PC-9 (cell line): ENCODE data around the gene SPINT1. TPM values are rescaled to one million over a fixed set of nuclear protein-coding genes. Genes with fewer than 3 reads are reported as not detected.
A peak's percentile ranks its signal among the peaks of the same experiment; 100 is the strongest.

Source experiments
- BruUV-seq: library from RNA; stranded (reverse); fragments of 400-500 nt; replicated peaks from 2 replicates; lab custom pipeline; 2021; lab: Mats Ljungman, UMichigan
- CTCF ChIA-PET: fragments of 300-600 bp; sonication (Branson Sonifier 250); formaldehyde crosslinking; loops from one replicate; lab custom pipeline; 2022; ENCODE audit warnings: antibody characterized with exemption; lab: Charles Lee
- POLR2A ChIA-PET: fragments of 300-600 bp; sonication (Branson Sonifier 250); formaldehyde crosslinking; loops from one replicate; lab custom pipeline; 2022; ENCODE audit warnings: antibody characterized with exemption; ENCODE audit not compliant: unreplicated experiment; lab: Charles Lee
- DNase-seq, 2 experiments: peaks; one replicate each; pipeline versions ENCODE4 v3.0.0 to v3.0.0-alpha.2; 2015 to 2022; ENCODE audit warnings: mixed read lengths in 1 of 2
- H2AFZ ChIP-seq: fragments of 200-600 bp; sonication (generic); 2 replicates; pipeline ENCODE4 v1.8.1; 2017; ENCODE audit warnings: antibody characterized with exemption
- H3F3A ChIP-seq: fragments of 200-600 bp; sonication (generic); 2 replicates; pipeline ENCODE4 v1.8.1; 2017; ENCODE audit warnings: antibody characterized with exemption, mild to moderate bottlenecking, low read depth; ENCODE audit not compliant: insufficient read depth
- H3K27ac ChIP-seq: fragments of 200-600 bp; sonication (generic); 2 replicates; pipeline ENCODE4 v1.6.1; 2016; ENCODE audit warnings: mixed run types
- H3K27me3 ChIP-seq: fragments of 200-600 bp; sonication (generic); 2 replicates; pipeline ENCODE4 v1.6.1; 2016; ENCODE audit warnings: low read depth, mixed run types; ENCODE audit not compliant: insufficient read depth
- H3K36me3 ChIP-seq: fragments of 200-600 bp; sonication (generic); 2 replicates; pipeline ENCODE4 v1.6.1; 2016; ENCODE audit warnings: low read depth, mixed run types
- H3K4me1 ChIP-seq: fragments of 200-600 bp; sonication (generic); replicated peaks from 2 replicates; pipeline ENCODE4 v1.6.1; 2016; ENCODE audit warnings: mixed run types; ENCODE audit not compliant: insufficient read depth
- H3K4me2 ChIP-seq: fragments of 200-600 bp; sonication (generic); 2 replicates; pipeline ENCODE4 v1.6.1; 2017; ENCODE audit warnings: mixed run types
- H3K4me3 ChIP-seq: fragments of 200-600 bp; sonication (generic); 2 replicates; pipeline ENCODE4 v1.6.1; 2016; ENCODE audit warnings: mixed run types
- H3K79me2 ChIP-seq: fragments of 200-600 bp; sonication (generic); 2 replicates; pipeline ENCODE4 v1.6.1; 2017; ENCODE audit warnings: low read depth, mixed run types
- H3K9me2 ChIP-seq: fragments of 200-600 bp; sonication (generic); 2 replicates; pipeline ENCODE4 v1.8.1; 2017; ENCODE audit warnings: mild to moderate bottlenecking; ENCODE audit not compliant: insufficient read depth
- H3K9me3 ChIP-seq: fragments of 200-600 bp; sonication (generic); 2 replicates; pipeline ENCODE4 v1.8.1; 2016; ENCODE audit warnings: low read depth; ENCODE audit not compliant: insufficient read depth
- H4K20me1 ChIP-seq: fragments of 200-600 bp; sonication (generic); 2 replicates; pipeline ENCODE4 v1.8.1; 2017; ENCODE audit not compliant: insufficient read depth
- EZH2 ChIP-seq: fragments of 200-600 bp; sonication (generic); IDR thresholded peaks from 2 replicates; pipeline ENCODE4 v1.8.0; 2017; ENCODE audit warnings: antibody characterized with exemption, low read depth
- intact Hi-C: fragments of 100-400 bp; cut with micrococcal nuclease; formaldehyde crosslinking; loops from one replicate; pipeline ENCODE4 v1.10.0; 2022; ENCODE audit not compliant: unreplicated experiment
- total RNA-seq: library from RNA; stranded (reverse); gene quantifications from 2 replicates; pipeline ENCODE4 v1.2.3, GENCODE V29; 2021
- TF ChIP-seq, protein P1 (sequence below): fragments of 200-600 bp; sonication (generic); conservative IDR thresholded peaks from 2 replicates; pipeline ENCODE4 v1.6.1; 2017; ENCODE audit warnings: mixed run types, antibody characterized with exemption, mild to moderate bottlenecking, moderate library complexity

SPINT1 gene
- total RNA-seq, 1 experiment from 2014 or later: 141 TPM

DNA sequence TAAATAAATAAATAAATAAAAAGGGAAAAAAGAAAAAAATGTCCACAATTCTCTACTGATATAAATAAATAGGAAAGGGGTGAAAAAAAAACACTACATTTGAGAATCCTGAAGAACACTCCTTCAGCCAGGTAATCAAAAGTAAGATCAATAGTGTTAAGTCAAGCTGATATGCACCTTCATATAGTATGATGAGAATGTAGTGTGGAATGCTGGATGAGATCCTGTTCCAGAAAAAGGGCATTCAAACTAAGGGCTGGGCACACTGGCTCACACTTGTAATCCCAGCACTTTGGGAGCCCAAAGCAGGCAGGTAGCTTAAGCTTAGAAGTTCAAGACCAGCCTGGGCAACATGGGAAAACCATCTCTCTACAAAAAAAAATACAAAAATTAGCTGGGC, 45.3 kb downstream of the SPINT1 start:
- peak in 1 of 2 experiments; percentile 57 for DNase-seq
- Histone ChIP-seq H3K27me3 (no peaks in the 10 kb centered on the region), H4K20me1 (no peaks in the 10 kb centered on the region), H2AFZ (no peak overlapping the region), H3F3A (peaks cover 6% of the 10 kb centered on the region; the same call in 1 of the 2 replicates), H3K4me1 (peaks cover 9% of the 10 kb centered on the region), H3K27ac (no peak overlapping the region), H3K36me3 (no peaks in the 10 kb centered on the region), H3K9me2 (no peaks in the 10 kb centered on the region), H3K9me3 (no peaks in the 10 kb centered on the region), H3K4me2 (no peak overlapping the region), H3K4me3 (no peak overlapping the region), H3K79me2 (no peaks in the 10 kb centered on the region)
- no TSS peak for BruUV-seq
- intact Hi-C loops: no loop called here
- ChIA-PET POLR2A (no interaction called here), CTCF (interaction anchor here (2.7 kb wide), 1 partner anchor 15 kb away, joined by 8 read pairs; the partner anchor contains the start of gene RHOV)
- TF ChIP-seq, protein P1, sequence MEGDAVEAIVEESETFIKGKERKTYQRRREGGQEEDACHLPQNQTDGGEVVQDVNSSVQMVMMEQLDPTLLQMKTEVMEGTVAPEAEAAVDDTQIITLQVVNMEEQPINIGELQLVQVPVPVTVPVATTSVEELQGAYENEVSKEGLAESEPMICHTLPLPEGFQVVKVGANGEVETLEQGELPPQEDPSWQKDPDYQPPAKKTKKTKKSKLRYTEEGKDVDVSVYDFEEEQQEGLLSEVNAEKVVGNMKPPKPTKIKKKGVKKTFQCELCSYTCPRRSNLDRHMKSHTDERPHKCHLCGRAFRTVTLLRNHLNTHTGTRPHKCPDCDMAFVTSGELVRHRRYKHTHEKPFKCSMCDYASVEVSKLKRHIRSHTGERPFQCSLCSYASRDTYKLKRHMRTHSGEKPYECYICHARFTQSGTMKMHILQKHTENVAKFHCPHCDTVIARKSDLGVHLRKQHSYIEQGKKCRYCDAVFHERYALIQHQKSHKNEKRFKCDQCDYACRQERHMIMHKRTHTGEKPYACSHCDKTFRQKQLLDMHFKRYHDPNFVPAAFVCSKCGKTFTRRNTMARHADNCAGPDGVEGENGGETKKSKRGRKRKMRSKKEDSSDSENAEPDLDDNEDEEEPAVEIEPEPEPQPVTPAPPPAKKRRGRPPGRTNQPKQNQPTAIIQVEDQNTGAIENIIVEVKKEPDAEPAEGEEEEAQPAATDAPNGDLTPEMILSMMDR: no peak
- TF ChIP-seq EZH2: no peak

DNA sequence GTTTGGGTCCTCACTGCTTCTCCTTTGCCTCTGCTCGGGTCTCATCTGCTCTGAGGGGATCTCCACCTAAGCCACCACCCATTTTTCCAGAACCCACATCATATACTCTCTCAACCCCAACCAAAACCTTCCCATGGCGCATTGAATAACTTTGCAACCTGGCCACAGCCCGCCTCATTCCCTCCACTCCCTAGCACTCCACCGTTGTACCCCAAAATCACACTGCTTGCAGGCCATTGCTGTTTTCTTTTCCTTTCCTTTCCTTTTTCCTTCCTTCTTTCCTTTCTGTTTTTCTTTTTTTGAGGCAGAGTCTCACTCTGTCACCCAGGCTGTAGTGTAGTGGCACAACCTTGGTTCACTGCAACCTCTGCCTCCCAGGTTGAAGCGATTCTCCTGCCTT, 47.3 kb downstream of the SPINT1 start:
- ChIA-PET CTCF (interaction anchor here (0.6 to 3.0 kb wide), 12 partner anchors 12 to 323 kb away, joined by 3 to 84 read pairs (median 7); partner anchors contain the start of gene RHOV), POLR2A (interaction anchor here (1.2 kb wide), 1 partner anchor 17 kb away, joined by 4 read pairs; the partner anchor contains the start of gene RHOV)
- H3K27me3 ChIP-seq: no peaks in the 10 kb centered on the region
- H2AFZ ChIP-seq: no peak overlapping the region
- H3K9me2 ChIP-seq: no peaks in the 10 kb centered on the region
- no peaks in the 10 kb centered on the region for H3K36me3 ChIP-seq
- no peaks in the 10 kb centered on the region for H3K9me3 ChIP-seq
- no peak for DNase-seq
- H3K27ac ChIP-seq: no peak overlapping the region
- no peak for TF ChIP-seq EZH2
- TF ChIP-seq, protein P1: no peak
- H3F3A ChIP-seq: peaks cover 6% of the 10 kb centered on the region; the same call in 1 of the 2 replicates
- intact Hi-C loops: loop anchor here (5.0 kb wide), 1 partner anchor 614 kb away; no protein-coding TSS in a partner anchor
- H3K79me2 ChIP-seq: peaks cover 17% of the 10 kb centered on the region
- H3K4me1 ChIP-seq: peaks cover 20% of the 10 kb centered on the region
- H4K20me1 ChIP-seq: no peaks in the 10 kb centered on the region
- H3K4me3 ChIP-seq: no peak overlapping the region
- no peak overlapping the region for H3K4me2 ChIP-seq
- no TSS peak for BruUV-seq

DNA sequence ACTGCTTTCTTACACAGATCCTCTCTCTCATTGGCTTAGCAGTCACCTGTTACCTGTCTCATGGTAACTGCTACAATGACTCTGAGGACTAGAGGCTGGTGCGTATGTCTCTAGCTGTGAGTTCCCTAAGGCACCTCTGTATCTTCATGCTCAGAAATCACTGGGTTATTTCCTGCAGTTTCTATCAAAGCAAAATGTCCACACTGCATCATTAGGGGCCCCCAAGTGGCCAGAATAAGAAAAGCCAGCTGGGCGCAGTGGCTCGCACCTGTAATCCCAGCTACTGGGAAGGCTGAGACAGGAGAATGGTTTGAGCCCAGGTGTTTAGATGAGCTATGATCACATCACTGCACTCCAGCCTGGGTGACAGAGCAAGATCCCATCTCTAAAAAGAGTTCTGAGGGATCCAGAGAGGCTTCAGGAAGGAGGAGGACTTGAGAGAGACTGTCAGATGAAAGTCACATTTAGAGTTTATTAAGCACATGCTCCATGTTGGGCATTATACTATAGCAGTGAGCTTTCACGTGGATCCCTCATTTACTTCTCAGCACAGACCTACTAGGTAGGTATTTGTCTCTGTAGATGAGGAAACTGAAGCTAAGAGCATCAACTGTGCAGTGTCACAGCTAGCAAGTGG, 48.1 kb downstream of the SPINT1 start:
- DNase-seq: peak; percentile 68

More for the DNA sequence above, 48.1 kb downstream of the SPINT1 start:
- TF ChIP-seq EZH2: no peak
- TF ChIP-seq, protein P1: peak; percentile 81
- intact Hi-C loops: loop anchor here (1.0 to 5.0 kb wide), 2 partner anchors 105 to 615 kb away; no protein-coding TSS in a partner anchor
- no TSS peak for BruUV-seq
- H2AFZ ChIP-seq: no peak overlapping the region
- peaks cover 20% of the 10 kb centered on the region for H3K4me1 ChIP-seq
- H4K20me1 ChIP-seq: no peaks in the 10 kb centered on the region
- POLR2A ChIA-PET: interaction anchor here (0.5 to 1.2 kb wide), 4 partner anchors 16 to 107 kb away, joined by 3 to 4 read pairs (median 4); partner anchors contain the start of gene RHOV
- H3K79me2 ChIP-seq: peaks cover 22% of the 10 kb centered on the region
- H3K9me3 ChIP-seq: no peaks in the 10 kb centered on the region
- H3K4me3 ChIP-seq: no peak overlapping the region
- CTCF ChIA-PET: interaction anchor here (0.5 to 3.0 kb wide), 17 partner anchors 14 to 323 kb away, joined by 3 to 84 read pairs (median 4); partner anchors contain the start of gene RHOV
- no peak overlapping the region for H3K4me2 ChIP-seq
- no peaks in the 10 kb centered on the region for H3K27me3 ChIP-seq
- H3F3A ChIP-seq: peaks cover 6% of the 10 kb centered on the region; the same call in 1 of the 2 replicates
- no peaks in the 10 kb centered on the region for H3K9me2 ChIP-seq
- H3K27ac ChIP-seq: no peak overlapping the region
- no peaks in the 10 kb centered on the region; the same call in 1 of the 2 replicates for H3K36me3 ChIP-seq
